Measurements from ENCODE around the gene RAB1B.
"Not testable (repeated sequence)": the region's sequence is repeated elsewhere in the genome, so short reads cannot be mapped to it uniquely, and the experiment has no call there.

The RAB1B gene

DNA sequence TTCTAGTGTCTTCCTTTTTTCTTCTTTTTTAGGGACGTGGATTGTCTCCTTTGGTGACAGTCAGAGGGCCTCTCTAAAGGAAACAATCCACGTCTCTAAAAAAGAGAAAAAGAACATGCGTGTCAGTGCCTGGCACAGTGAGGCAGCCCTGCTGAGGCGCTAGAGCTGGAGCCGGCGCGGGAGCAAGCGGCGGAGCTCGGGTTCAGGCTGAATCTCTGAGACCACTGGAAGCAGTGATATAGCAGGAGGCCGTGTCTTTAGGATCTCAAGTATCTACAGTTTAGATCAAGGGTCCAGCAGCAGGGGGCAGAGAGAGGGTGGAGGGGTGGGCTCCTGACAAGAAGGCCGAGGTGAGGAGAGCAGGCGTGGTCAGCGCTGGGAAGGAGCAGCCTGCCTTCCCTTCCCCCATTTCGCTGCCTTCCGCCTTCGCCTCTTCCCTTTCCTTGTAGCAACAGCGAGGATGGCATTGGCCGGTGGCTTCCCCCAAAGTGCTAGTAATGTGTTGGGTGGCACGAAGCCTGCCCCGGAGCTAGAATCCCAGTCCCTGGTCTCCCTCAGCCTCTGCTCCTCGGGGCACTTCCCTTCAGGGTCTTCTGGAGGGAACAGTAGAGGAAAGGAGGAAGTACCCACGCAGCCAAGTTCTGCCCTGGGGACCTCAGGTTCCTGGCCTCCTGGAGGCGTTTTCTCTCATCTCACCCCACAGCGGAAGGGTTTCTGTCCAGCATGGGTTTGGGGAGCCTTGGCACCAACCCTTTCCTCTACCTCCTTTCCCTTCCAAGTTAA, 28.2 kb upstream of the RAB1B start:
- DNase-seq: no peak

DNA sequence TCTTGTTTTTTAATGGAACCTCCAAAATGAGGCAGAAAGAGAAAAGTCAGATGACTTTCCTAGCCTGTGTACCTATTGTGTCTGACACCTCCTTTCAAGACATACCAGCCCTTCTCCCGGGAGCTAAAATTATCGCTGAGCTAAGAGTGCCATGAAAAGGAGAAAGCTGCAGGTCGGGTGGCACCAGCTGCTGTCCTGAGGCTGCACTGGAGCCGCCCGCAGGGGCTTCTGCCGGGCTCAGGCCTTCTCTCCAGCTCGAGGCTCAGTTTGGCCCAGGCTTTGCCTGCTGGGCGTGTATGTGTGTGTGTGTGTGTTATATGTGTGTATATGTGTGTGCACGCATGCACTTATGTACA, 27.7 kb upstream of the RAB1B start:
- DNase-seq: no peak

DNA sequence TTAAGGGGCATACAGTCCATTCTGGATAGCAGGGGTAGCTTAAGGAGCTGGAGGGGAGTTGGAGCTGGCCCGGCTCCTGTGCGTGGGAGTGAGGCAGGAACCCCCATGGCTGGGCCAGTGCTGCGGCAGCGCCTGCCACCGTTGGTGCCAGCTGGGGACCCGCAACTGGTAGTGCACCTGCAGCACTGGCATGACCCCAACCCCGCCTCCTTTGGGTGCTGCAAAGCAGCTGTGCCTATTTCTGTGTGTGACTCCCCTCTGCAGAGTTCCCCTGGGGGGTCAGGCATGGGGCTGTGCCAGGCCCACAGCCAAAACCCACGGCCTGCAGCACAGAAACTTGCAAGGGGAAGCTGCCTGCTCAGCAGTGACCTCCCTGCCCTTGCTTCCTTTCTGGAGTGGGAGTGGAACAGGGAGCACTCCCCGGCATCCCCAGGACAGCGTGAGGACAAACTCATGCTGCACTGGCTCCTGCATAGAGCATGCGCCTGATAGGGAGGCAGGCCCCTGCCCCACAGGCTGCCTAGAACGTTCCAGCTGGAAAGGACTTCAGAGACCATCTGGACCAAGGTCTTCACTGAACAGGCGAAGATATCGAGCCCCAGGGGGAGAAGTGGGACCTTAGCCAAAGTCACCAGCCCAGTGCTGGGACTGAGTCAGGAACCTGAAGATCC, 26.2 kb upstream of the RAB1B start:
- no peak for DNase-seq

DNA sequence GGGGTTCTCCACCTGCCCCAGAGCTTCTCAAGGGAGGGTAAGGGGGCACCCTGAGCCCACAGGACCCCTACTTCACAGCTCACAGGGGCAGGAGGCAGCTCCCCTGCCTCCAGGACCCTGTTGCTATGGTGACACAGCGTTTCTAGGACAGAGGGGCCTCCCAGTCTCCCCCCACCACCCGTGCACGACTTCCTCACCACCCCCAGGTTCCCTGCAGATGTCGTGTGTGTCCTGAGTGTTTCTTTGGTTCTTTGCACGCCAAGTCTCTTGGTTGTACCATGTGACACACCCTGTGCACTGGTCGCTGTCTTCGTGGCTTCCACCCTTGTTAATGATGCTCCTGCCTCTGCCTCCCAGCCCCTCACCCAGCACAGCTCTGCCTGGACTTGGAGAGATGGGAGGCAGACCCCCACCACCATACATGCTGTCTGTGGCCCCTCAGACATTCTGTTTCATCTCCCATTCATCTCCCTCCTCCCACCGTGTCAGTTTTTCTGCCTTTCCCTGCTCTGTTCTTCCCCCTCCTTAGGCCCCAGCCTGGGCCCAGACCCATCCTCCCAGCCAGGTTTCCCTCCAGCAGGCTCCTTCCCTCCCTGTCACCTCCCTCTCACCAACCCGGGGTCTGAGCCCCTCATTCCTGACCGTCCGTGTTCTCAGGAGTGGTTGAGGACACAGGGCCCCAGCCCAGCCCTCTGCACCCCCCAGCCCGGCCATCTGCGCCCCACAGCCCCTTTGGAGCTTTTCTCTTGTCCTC, 24.5 kb upstream of the RAB1B start:
- DNase-seq: no peak

DNA sequence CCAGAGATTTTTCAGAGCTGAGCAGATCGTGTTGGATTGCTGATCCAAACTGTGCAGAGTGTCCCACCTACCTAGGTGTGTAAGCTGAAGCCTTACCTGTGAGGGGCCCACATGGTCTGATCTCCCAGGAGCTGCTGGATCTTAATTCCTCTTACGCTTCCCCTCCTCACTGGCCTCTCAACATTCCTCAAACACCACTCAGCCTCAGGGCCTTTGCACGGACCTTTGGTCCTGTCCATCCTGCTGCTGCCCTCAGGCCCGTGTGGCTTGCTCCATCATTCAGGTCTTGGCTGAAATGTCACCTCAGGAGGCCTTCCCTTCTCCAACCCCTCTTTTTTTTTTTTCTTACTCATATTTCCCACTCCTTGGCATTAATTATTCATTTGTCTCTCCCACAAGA, 21.1 kb upstream of the RAB1B start:
- no peak for DNase-seq

DNA sequence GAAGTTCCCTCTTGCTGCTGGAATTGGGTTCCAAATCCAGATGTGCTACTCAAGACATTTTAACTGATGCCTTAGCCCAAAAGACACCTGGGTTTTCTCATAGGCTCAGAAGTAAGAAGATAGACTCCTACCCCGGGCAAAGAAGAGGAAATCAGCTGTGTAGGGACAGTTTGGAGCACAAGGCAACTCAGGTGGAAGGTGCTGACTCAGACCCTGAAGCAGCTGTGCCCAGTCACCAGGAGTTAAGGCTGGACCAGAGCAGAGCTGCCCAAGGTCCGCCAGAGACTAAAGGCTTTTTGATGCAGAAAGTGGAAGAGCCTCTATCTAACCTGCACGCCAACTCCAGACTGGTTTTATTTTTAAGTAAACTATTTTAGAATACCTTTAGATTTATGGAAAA, 20.6 kb upstream of the RAB1B start:
- DNase-seq: no peak

DNA sequence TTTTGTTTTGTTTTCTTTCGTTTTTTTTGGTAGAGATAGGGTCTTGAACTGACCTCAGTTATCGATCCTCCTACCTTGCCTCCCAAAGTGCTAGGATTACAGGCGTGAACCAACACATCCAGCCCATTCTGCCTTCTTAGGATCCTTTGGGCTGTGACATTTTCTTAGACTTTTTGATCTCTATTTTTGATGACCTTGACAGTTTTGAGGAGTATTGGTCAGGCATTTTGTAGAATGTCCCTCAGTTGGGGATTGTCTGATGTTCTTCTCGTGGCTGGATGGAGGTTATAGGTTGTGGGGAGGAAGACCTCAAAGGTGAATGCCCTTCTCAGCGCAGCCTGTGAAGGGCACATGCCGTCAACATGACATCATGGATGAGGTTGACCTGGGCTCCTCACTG, 19.5 kb upstream of the RAB1B start:
- no peak for DNase-seq

DNA sequence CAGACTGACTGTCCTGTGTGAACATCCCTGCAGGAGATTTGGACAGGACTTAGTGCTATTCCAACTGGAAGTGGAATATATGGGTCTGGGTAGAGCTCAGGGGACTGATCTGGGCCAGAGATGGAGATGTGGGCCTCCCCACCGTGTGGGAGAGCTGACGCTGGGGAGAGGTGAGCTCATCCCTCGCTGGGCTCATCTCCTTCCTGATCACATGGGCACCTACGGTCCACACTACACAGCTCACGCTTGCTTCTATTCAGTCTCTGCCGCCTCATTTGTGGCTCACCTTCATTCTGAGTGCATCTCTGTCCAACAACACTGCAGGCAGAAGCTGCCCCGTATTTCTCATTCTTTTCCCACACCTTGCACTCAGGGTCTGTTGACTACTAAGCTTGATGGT, 16.6 kb upstream of the RAB1B start:
- DNase-seq: no peak

DNA sequence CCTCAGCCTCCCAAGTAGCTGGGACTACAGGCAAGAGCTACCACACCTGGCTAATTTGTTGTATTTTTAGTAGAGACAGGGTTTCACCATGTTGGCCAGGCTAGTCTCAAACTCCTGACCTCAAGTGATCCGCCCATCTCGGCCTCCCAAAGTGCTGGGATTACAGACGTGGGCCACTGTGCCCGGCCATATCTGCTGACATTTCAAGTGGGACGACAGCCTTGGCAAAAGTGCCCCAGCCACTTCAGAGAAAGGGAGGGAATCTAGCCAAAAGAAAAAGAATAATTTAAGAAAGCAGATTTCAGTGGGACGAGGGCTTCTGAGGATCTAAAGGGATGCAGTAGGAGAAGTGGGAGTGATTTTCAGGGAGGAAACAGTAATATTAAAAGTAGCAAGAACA, 15.4 kb upstream of the RAB1B start:
- not testable (repeated sequence) for DNase-seq

DNA sequence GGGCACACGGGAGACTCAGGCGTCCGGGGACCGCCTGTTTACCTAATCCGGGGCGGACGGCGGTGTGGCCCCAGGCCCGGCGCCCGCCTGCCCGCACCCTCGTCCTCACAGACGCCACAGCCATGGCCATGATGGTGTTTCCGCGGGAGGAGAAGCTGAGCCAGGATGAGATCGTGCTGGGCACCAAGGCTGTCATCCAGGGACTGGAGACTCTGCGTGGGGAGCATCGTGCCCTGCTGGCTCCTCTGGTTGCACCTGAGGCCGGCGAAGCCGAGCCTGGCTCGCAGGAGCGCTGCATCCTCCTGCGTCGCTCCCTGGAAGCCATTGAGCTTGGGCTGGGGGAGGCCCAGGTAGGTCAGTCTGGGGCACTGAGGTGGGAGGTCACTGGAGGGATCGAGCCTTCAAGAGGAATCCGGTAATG, 10.0 kb upstream of the RAB1B start:
- DNase-seq: no peak

DNA sequence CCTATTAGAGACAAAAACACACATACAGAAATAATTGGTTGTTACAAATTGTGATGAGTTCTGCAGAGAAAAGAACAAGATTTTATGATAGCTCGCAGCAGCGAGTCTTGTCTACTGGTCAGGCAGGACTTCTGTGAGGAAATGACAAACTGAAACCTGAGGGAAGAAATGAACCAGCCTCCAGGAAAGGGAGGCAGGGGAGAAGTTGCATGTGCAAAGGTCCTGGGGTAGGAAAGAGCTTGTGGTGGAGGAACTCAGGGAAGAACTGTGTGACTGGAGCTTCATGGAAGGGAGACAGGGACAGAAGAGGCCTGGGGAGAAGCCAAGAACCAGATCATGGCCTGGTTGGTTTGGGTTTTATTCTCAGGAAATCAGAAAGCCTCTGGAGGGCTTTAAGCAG, 9.2 kb upstream of the RAB1B start:
- DNase-seq: no peak

DNA sequence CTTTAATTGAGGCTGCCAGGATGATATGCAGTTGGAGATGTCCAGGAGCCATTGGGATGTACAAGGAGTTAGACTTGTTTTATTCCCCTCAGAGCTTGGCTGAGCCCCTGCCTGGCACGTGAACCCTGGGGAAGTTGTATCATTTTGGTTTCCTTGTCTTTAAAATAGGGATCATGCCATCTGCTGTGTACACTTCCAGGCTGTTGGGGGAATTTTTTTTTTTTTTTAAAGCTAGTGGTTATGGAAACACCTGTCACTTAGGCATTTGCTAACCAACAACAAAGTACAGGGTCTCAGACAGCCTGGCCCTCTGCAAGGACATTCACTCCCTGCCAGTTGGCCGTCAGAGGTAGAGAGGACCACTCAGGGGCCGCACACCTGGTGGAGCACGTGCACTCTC, 8.5 kb upstream of the RAB1B start:
- DNase-seq: no peak

DNA sequence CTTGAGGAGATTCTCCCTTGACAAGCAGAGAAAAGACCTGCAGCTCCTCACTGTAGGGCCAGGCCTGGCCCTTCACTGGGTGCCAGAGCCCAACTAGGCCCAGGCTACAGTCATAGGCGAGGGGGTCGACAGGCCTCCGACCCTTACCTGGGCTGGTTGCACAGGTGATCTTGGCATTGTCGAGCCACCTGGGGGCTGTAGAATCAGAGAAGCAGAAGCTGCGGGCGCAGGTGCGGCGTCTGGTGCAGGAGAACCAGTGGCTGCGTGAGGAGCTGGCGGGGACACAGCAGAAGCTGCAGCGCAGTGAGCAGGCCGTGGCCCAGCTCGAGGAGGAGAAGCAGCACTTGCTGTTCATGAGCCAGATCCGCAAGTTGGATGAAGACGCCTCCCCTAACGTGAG, 6.9 kb upstream of the RAB1B start:
- DNase-seq: no peak

DNA sequence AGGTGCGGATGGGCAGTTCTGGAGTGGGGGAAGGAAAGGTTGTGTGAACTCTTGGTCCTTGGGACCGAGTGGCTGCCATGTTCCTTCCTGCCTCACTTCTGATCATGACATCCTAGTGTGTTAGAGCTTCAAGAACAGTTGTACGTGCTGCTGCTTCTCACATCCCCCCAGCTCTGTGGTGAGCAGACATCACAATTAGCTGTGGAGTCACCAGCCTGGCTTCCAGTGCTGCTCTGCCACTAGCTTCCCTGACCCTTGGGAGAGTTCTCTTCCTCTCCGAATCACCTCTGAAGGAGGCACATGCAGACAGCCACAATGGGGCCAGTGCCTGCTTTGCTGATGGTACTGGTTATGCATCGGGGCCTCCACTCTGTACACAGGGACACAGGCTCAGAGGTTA, 6.2 kb upstream of the RAB1B start:
- no peak for DNase-seq

DNA sequence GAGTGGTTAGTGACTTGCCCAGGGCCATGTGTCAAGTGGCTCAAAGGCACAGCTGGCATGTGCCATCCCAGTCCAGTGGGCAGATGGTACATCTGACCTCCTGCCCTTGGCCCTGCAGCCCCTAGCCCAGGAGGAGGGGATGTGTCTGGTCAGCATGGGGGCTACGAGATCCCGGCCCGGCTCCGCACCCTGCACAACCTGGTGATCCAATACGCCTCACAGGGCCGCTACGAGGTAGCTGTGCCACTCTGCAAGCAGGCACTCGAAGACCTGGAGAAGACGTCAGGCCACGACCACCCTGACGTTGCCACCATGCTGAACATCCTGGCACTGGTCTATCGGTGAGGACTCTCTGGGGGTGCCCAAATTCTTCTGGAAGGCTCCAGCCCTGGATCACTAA, 5.7 kb upstream of the RAB1B start:
- no peak for DNase-seq

DNA sequence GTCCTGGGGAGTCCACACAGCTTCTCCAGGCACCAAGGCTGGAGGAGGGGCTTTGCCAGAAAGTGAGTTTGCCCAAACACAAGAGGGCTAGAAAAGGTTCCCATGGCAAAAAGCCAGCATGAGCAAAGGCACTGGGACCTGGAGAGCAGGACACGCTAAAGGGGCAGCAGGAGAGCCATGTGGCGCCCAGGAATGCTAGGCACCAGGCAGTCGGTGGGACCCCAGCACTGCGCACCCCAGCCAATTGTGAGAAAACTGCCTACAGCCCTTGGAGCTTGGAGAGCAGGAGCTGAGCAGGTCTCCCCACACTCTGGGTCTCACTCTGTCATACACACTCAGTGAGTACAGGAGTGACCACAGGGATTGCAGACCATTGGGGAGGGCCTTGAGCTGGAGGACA, 5.2 kb upstream of the RAB1B start:
- no peak for DNase-seq

DNA sequence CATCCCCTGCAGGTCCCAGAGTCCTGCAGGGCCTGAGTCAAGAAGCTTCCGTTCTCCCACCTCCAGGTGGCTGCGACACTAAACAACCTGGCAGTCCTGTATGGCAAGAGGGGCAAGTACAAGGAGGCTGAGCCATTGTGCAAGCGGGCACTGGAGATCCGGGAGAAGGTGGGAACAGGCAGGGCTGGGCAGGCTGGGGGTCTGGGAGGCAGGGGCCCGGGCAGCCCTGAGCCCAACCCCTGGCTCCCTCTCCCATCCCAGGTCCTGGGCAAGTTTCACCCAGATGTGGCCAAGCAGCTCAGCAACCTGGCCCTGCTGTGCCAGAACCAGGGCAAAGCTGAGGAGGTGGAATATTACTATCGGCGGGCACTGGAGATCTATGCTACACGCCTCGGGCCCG, 4.7 kb upstream of the RAB1B start:
- no peak for DNase-seq

DNA sequence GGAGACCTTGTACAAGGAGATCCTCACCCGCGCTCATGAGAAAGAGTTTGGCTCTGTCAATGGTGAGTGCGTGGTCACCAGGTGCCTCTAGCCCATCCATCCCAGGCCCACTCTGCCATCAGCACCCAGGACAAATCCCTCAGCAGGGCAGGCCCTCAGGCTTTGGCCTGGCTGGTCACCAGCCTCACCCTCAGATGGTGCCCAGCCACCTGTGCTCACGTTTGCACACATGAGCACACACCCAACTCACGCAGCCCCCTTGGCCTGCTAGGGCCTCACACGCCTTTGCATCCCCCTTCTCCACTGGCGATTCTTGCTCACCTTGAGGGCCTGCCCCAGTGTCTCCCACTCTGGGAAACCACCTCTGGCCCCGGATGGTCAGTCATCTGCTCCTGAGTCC, 4.1 kb upstream of the RAB1B start:
- DNase-seq: no peak

DNA sequence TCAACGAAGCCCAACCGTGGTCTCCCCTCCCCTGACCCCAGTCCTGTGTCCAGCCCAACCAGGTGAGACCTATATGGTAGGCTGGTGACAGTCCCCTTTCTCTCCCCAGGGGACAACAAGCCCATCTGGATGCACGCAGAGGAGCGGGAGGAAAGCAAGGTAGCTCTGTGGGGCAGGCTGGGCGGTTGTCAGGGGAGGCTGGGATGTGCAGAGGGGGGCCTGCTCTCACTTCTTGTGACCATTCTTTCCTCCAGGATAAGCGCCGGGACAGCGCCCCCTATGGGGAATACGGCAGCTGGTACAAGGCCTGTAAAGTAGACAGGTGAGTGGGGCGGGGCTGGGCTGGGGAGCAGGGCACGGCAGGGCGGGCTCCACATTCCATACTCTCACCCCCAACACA, 3.5 kb upstream of the RAB1B start:
- DNase-seq: no peak

DNA sequence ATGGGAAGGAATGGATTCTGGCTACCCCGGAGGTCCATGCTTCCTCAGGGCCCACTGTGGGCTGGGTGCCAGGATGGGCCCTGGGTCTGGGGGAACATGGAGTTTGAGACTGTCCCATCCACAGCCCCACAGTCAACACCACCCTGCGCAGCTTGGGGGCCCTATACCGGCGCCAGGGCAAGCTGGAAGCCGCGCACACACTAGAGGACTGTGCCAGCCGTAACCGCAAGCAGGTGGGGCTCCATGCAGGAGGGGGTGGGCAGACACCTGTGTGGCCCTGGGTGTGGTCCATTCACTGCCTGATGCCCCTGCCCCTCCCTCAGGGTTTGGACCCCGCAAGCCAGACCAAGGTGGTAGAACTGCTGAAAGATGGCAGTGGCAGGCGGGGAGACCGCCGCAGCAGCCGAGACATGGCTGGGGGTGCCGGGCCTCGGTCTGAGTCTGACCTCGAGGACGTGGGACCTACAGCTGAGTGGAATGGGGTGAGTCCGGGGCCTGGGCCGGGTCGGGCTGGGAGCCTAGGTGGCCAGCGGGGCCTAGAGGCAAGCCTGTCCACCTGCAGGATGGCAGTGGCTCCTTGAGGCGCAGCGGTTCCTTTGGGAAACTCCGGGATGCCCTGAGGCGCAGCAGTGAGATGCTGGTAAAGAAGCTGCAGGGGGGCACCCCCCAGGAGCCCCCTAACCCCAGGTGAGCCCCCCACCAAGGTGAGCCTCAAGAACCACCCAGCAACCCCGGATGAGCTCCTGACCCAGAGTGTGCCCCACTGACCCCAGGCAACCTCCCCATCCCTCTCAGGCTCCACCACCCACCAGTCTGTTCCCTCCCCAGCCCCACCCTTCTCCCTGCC, 2.7 kb upstream of the RAB1B start:
- DNase-seq: no peak

DNA sequence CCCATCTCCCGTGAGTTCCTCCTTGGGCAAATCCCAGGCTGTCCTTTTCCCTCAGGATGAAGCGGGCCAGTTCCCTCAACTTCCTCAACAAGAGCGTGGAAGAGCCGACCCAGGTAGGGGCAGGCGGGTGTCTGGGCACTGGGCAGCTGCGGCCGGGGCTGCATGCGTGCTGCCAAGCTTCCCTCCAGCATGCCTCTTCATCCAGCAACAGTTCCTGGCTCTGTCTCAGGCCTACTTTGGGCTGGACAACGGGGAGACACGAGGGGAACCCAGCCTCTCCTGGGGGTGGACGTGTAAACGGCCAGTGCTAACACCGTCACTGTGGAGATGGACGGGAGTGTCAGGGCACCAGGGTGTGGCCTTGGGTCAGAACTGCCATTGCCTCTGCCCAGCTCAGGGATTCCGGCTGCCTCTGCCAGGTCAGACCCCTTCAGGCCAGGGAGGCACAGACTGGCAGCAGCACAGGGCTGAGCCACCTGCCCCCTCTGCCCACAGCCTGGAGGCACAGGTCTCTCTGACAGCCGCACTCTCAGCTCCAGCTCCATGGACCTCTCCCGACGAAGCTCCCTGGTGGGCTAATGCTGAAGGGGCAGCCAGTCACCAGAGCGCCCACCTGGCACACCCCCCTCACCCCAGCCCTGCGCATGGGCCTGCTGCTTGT, 1.9 kb upstream of the RAB1B start:
- DNase-seq: no peak

DNA sequence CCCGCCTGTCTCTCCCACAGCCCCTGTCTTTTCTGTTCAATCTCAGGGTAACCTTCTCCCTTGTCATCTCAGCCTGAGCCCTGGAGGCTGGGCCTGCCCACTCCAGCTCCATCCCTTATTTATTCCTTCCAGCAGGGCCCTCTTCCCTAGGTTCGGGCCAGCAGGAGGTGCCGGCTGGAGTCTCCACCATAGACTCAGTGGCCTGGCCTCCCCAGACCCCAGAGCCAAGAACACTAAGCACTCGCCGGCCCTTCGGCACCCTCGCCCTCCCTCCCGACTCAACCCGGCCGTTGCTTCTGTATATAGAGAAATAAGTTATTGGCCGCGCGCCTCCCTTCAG, 1.4 kb upstream of the RAB1B start:
- DNase-seq: no peak

Measured in NCI-H2227 treated with DMSO at 0.1 percent for 48 hours (cell line).